GM18498 (cell line): ENCODE data around the gene FLCN.
"Not testable (repeated sequence)": the region's sequence is repeated elsewhere in the genome, so short reads cannot be mapped to it uniquely, and the experiment has no call there.

ENCODE experiments used
- ATAC-seq: cut with Tn5 transposase; IDR thresholded peaks from one replicate; pipeline ENCODE4 v1.9.1; 2021; ENCODE audit warnings: mild to moderate bottlenecking, moderate library complexity; ENCODE audit not compliant: unreplicated experiment

FLCN gene, protein sequence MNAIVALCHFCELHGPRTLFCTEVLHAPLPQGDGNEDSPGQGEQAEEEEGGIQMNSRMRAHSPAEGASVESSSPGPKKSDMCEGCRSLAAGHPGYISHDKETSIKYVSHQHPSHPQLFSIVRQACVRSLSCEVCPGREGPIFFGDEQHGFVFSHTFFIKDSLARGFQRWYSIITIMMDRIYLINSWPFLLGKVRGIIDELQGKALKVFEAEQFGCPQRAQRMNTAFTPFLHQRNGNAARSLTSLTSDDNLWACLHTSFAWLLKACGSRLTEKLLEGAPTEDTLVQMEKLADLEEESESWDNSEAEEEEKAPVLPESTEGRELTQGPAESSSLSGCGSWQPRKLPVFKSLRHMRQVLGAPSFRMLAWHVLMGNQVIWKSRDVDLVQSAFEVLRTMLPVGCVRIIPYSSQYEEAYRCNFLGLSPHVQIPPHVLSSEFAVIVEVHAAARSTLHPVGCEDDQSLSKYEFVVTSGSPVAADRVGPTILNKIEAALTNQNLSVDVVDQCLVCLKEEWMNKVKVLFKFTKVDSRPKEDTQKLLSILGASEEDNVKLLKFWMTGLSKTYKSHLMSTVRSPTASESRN

DNA sequence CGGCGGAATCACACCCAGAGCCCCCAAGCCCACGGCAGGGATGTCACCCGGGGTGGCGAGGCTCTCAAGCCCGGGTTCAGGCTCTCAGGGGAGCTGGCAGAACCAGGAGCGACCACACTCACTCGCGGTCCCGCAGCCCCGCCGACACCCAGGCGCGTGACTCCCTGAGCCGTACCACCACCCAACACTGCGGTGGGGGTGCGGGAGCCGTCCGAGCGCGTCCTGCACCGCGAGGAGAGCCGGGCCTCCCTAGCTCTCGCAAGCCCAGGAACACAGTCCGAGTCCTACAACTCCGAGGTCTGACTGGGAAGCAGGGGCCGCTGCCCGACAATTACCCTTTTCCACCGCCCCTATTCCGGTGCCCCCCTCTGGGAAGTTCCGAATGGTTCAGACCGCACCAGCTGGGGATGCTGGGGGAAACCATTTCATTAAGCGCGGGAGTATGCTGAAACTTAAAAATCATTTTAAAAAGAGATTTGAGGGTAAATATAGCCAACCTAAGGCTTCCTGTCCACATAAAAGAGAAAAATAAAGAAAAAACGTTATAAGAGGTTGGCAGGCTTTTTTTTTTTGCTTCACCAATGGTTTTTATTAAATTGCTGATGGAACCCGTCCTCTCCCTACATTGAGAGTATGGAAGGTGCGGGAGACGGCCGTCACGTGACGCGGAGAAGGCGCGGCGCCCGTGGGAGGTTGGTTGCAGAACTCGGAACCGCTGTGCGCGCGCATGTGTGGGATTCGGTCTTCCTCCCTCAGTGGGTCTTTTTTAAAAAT, at the start of gene FLCN:
TSS of gene FLCN (minus strand) at position 143 of the 774 bp plus-strand sequence. CDS start 9,031 bp downstream, outside the sequence.
- ATAC-seq, result peak; percentile 82

DNA sequence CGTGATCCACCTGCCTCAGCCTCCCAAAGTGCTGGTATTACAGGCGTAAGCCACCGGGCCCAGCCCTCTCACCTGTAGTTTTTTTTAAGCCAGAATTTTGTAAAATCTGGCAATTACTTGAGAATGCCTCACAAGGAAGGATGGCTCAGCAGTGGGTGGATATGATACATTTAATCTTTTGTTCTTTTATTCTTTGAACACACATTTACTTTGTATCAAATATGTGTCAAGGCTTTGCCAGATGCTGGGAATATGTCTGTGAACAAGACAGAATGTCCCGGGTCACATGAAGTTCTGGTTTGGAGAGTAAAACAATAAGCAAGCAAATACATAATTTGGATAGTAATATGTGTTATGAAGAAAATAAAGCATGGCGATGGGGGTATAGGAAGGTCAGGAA, 49.0 kb upstream of the FLCN start:
- no peak for ATAC-seq

DNA sequence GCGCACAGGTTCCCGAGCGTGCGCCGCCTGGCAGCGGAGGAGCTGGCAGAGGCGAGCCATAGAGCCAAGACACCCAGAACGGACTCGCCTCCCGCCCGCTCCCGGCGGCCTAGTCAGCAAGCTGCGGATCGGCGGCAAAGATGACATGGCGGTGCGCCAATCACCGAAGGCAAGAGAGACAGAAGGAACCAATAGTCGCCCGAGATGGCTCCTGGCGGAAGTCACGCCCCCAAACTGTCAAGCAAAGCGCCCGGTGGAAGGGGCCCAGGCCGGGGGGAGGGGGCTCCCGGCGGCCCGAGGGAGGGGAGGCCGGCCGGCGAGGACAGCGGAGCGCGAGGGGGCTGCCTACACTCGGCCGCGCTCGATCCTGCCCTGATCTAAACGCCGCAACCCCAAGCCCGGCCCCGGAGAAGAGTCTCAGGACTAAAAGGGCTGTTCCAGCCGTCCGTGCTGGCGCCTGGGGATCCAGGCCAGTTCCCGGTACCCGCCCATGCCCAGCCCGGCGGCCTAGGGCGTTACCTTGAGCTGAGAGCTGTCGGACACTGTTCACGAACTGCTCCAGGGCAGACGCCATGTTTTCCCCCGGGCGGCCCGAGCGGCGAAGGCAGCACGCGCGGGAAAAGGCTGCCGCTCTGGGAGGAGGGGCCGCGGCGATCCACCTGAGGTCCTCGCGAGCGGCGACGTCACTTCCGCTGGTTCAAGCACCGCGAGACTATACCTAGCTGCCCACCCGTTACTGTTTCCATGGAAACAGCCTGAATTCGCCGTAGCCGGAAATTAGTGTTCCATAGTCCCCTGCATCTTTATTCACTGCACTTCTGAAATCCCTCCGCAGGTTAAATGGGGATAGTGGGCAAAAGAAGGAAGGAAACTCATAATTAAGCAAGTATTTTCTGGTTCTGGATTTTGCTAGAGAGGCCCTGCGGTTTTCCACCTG, 43.9 kb upstream of the FLCN start, which contains the start of gene COPS3:
TSS of gene COPS3 (minus strand) at position 634 of the 937 bp plus-strand sequence. CDS start at position 574, 60 bp downstream.
- ATAC-seq, result peak; percentile 89

DNA sequence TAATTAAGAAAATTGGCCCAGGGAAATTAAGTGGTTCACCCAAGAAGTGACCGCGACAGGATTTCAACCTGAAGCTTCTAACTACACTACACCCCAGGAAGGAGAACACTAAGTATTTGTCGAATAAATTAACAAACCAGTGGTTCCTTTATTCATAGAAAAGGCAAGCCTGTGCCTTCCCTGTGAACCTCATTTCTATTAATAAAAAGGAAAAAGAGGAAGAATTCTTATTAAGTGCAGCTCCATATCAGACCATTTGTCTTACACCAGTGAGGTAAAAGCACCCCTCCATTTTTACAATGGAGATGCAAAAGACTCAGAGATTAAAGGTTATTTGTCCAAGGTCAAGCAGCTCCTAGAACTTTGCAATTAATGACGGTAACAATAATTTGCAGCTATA, 42.3 kb upstream of the FLCN start:
- ATAC-seq, result no peak

DNA sequence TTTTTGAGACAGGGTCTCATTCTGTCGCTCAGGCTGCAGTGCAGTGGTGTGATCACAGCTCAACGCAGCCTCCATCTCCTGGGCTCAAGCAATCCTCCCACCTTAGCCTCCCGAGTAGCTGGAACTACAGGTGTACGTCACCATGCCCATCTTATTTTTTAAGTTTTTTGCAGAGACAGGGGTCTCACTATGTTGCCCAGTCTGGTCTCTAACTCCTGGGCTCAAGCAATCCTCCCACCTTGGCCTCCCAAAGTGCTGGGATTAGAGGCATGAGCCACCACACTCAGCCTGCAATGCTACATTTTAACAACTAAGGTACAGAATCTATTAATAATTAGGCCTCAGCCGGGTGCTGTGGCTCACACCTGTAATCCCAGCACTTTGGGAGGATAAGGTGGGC, 40.5 kb upstream of the FLCN start:
- not testable (repeated sequence) for ATAC-seq

DNA sequence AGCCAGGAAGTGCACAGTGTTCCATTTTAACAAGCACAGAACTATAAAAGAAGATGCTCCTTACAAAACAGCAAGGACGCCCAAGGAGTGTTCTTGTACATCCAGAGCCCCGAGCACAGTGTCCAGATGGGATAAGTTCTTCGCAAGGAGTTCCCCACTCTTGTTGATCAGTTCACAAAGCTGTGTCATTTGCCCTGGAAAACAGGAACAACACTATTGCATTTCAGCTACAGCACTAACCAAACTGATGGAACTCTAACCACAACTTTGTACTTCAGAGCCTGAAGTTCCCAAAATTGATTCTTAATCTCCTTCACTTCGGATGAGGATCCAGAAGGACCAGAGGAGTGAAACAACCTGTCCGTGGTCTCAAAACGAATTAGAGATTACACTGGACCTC, 39.0 kb upstream of the FLCN start:
- no peak for ATAC-seq

DNA sequence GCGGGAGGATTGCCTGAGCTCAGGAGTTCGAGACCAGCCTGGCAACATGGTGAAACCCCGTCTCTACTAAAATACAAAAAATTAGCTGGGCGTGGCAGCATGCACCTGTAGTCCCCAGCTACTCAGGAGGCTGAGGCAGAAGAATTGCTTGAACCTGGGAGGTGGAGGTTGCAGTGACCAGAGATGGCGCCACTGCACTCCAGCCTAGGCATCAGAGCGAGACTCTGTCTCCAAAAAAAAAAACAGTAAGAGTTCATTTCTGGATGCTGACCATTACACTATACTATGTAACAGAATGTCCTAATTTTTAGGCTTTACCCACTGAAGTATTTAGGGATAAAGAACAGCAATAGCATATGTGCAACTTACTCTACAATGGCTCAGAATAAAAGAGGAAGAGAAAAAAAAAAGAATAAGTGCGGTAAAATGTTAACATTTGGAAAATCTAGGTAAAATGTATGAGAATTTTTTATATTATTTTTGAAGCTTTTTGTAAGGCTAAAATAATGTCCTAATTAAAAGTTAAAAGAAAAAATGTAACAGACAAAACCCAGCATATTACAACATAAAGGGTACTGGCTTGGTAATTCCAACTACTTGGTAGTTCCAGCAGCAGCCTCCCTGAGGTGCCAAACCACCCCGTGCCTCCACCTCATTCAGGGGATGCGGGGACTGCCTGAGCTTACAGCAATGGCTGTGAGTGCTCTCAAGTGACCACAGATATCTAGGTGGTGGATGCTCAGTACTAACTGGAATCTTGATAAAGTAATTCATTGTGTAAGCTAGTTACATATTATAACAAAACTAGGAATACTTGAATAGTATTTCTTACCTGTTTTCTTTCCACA, 33.2 kb upstream of the FLCN start:
- no peak for ATAC-seq

DNA sequence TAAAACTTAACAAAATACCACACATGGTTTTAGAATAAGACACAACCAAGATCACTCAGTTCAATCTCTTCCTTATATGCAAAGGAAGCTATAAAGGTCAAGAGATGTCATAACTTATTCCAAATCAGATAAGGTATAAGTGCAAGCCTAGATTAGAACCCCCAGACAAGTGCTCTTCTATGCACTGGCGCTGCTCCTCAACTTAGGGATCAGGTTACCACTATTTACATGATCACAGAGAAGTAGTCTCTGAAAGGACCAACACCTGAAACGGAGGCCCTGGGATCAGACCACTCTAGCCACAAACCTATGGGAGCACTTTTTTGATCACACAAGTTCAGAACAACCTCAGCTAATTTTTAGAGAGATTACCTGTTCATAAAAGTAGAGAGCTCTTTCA, 27.5 kb upstream of the FLCN start:
- ATAC-seq, result no peak

DNA sequence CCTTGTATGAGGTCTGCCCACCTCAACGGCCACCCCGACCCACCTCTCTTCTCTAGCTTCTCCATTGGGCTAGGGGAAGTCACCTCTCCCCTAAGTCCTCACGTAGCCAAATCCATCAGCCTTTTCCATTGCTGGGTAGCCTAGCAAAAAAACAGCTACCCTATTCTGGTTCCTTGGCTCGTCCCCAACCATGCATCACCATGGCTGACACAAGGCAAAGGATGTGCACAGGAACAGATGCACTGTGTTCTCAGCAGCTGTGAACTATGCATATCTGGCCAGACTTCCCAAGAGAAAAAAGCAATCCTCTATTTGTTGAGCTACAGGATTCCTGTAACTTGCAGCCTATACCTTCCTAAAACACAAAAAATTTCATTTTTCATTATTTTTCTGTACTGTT, 22.0 kb upstream of the FLCN start:
- ATAC-seq, result no peak

DNA sequence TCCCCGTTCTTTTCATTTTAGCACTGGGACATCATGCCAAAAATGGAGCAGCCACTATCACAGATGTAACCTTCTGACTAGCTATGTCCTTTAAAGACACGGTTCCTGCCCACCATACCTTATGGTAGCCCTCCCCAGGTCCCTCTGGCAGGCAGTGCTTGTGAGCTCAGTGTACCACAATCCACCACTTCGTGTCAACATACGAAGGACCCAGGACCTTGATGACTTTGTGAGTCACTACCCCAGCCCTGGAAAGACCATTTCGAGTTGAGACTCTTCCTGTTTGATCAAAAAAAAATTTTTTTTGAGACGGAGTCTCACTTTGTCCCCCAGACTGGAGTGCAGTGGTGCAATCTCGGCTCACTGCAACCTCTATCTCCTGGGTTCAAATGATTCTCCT, 21.0 kb upstream of the FLCN start:
- no peak for ATAC-seq

DNA sequence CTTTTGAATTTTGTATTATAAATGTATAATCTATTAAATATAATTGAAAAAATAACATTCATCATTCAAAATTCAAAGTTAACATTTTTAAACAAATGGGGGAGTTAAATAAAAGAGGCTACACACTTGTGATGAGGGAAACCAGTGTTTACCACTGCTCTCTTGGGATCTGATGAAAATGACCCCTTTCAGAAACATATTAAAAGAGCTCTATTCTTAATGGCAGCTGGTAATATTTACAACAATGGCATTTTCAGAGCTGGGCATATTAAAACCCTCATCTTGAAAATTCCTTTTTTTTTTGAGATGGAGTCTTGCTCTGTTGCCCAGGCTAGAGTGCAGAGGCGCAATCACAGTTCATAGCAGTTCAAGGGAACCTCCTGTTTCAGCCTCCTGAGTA, 19.3 kb upstream of the FLCN start:
- ATAC-seq, result no peak

DNA sequence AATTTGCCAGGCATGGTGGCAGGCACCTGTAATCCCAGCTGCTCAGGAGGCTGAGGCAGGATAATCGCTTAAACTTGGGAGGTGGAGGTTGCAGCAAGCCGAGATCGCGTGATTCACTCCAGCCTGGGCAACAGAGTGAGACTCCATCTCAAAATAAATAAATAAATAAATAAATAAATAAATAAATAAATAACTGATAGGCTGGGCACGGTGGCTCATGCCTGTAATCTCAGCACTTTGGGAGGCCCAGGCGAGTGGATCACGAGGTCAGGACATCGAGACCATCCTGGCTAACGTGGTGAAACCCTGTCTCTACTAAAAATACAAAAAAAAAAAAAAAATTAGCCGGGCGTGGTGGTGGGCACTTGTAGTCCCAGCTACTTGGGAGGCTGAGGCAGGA, 18.7 kb upstream of the FLCN start:
- ATAC-seq, result not testable (repeated sequence)

DNA sequence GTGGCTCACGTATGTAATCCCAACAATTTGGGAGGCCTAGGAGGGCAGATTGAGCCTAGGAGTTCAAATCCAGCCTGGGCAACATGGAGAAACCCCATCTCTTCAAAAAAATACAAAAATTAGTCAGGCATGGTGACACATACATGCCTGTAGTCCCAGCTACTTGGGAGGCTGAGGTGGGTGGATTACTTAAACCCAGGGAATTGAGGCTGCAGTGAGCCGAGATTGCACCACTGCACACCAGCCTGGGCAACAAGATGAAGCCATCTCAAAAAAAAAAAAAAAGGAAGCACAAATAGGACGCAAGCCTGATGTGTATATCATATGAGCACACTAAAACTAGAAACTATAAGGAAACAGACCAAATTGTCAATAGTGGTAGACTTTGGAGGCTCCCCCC, 17.1 kb upstream of the FLCN start:
- no peak for ATAC-seq

DNA sequence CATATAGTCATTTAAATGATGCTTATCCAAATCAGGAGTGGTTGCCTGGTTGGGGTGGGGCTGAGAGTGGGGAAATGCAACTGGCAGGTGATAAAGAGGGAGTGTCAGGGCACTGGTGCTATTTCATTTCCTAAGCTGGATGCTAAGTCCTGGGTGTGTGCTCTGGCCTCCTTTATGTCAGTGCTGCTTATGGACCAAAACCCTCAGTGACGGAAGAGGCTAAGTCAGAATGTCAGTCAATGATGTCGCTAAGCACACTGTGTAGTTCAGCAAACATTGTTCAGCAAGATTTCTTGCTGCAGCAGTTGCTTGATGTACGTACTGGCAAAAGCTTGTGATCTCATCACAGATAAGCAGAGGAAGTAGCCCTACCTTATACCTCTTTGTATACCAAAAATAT, 16.4 kb upstream of the FLCN start:
- ATAC-seq, result no peak

DNA sequence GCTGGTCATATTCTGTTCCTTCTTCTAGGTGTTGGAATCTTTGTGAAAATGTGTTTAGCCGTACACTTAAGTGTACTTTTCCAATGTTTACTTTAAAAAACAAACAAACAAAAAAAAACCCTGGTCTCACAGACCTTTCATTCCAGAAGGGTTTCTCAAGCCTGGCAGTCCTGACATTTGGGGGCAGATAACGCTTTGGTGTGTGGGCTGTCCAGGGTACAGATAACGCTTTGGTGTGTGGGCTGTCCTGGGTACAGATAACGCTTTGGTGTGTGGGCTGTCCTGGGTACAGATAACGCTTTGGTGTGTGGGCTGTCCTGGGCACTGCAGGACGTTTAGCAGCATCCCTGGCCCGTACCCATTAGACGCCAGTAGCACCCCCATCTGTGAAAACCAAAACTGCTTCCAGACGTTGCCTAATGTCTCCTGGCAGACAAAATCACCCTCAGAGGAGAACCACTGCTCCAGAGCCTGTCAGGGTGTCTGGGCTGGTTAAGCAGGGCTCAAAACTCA, 15.2 kb upstream of the FLCN start:
- ATAC-seq, result no peak

DNA sequence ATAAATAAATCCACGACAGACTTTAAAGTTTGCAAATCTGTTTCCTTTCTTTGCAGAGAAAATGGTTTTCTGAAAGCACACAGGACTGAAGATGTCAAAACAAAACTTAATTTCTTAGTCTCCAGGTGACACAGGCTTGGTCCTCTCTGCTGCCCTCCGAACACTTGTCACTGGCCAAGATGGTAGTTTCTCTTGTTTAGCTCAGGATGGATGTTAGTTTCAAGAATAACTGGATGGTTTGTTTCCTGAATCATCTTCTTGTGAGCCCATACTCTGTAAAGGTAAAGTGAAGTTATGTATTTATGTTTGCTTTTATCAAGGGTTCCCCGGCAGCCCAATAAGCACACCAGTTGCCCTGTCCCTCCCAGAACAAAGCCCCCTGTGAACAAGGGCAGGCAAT, 9.9 kb upstream of the FLCN start:
- no peak for ATAC-seq

DNA sequence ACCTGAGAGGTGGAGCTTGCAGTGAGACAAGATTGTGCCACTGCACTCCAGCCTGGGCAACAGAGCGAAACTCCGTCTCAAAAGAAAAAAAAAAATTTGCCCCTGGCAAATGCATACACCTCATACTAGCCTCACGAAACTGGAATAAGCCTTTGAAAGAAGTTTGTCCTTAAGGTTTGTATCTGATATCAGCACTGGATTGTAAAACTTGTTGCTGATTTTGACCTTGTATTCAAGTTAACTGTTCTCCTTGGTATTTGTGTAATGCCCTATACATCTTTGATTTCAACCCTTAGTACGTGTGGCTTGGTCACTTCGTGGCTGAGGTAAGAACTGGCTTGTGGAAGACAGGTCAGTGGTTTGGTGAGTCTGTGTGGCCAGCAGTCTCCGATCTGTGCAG, 6.2 kb upstream of the FLCN start:
- ATAC-seq, result no peak

DNA sequence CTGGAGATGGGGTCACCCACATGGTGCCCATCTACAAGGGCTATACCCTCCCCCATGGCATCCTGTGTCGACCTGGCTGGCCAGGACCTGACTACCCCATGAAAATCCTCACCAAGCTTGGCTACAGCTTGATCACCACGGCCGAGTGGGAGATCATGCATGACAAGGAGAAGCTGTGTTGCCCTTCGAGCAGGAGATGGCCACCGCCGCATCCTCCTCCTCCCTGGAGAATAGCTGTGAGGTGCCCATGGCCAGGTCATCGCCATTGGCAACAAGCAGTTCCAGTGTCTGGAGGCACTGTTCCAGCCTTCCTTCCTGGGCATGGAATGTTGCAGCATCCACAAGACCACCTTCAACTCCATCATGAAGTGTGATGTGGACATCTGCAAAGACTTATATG, 5.3 kb upstream of the FLCN start:
- no peak for ATAC-seq

DNA sequence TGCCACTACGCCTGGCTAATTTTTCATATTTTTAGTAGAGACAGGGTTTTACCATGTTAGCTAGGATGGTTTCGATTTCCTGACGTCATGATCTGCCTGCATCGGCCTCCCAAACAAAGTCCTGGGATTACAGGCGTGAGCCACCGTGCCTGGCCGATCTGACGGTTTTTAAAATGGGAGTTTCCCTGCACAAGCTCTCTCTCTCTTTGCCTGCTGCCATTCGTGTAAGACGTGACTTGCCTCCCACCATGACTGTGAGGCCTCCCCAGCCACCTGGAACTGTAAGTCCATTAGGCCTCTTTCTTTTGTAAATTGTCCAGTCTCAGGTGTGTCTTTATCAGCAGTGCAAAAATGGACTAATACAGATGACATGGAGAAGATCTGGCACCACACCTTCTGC, 4.7 kb upstream of the FLCN start:
- no peak for ATAC-seq

DNA sequence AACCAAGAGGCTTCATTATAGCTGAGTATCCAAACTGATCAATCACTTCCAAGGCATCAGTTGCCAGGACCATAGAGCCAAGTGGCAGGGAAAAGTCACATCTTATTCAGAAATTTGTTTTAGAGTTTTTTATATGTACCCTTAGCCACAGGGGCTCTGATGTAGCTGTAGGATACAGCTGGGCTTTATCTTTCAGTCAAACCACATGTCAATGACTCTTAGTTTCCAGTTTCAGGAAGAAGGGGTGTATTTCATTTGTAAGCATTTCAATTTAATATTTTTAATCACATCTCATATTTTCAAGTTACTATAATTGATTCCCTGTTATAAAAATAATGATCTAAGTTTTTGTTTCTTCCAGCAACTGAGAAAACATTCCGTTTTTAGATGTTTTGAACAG, 2.9 kb upstream of the FLCN start:
- no peak for ATAC-seq
